ENCODE data around the gene TINAGL1.
A peak's percentile ranks its signal among the peaks of the same experiment; 100 is the strongest.
"Not testable (repeated sequence)": the region's sequence is repeated elsewhere in the genome, so short reads cannot be mapped to it uniquely, and the experiment has no call there.

Gene TINAGL1

DNA sequence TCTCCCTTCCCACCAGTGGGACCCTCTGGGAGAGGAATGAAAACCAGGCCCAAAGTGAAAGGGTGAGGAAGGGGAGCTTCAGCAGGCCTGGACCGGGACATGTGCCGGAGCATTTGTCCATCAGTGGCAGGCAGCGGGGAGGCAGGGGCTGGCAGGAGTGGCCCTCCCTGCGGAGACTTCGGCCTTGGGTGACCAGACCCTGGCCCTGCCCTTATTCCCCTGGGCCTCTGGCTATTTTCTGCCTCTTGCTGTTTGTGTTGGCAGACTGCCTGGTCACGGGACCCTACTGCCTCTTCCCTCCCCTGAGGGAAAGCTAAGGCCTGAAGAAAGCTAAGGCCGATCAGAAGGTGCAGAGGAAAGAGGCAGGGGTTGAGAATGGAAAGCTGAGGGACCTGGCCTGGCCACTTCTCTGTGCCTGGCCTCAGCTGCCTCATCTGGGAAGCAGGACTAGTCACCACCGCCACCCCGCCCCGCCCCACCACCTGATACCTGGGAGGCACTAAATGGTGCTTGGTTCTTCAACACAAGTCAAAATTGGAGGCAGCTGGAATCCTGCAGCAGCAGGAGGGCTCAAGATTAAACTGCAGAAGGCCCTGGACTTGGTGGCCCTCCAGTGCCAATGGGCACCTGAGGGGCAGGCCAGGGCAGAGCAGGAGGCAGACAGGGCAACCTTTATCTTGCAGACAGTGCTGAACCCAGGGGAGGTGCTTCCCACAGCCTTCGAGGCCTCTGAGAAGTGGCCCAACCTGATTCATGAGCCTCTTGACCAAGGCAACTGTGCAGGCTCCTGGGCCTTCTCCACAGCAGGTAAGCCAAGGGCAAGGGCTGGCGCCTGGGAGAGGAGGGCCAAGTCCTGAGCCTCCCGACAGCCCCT lies 7.9 kb downstream of the TINAGL1 start:
- no peak for DNase-seq

DNA sequence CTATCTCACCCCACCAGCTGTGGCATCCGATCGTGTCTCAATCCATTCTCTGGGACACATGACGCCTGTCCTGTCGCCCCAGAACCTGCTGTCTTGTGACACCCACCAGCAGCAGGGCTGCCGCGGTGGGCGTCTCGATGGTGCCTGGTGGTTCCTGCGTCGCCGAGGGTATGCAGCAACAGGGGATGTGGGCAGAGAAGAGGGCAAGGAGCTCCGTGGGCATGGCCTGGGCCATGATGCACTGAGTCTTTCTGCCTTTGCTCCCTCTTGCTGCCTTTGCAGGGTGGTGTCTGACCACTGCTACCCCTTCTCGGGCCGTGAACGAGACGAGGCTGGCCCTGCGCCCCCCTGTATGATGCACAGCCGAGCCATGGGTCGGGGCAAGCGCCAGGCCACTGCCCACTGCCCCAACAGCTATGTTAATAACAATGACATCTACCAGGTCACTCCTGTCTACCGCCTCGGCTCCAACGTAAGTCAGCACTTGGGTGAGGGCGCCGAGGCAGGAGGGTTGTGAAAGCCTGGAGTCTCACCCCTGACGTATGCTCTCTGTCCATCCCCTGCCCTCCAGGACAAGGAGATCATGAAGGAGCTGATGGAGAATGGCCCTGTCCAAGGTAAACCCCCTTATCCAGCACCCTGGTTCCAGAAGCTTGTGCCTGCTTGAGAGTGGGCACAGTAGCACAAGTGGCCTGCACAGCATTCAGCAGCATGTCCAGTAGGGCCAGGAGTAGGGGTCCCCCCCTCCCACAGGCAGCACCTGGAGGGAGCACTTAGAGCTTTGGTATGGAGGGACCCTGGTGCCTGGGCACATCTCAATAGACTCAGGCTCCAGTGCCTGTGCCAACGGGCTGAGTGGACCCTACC lies 8.8 kb downstream of the TINAGL1 start:
- DNase-seq: no peak

DNA sequence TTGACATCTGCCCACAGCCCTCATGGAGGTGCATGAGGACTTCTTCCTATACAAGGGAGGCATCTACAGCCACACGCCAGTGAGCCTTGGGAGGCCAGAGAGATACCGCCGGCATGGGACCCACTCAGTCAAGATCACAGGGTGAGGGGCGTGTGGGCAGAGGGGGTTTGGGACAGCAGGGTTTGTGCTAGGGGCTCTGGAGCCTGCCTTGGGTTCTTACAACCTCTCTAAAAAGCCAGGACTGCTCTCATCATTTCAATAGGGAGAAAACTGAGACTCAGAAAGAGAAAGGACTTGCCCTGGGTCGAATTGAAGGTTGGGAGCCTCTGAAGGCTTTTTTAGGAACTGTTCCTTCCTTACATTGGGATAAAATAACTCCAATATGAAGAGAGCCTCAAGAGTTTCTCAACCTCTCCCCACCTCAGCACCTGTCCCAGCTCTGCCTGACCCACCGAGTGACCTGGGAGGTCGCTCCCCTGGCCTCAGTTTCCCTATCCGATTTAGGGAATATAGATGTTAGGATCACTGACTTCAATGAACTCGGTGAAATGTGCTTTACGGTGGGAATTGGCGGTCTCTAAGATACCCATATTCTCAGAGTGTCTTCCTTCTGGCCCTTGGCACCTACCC lies 9.5 kb downstream of the TINAGL1 start:
- DNase-seq: no peak

DNA sequence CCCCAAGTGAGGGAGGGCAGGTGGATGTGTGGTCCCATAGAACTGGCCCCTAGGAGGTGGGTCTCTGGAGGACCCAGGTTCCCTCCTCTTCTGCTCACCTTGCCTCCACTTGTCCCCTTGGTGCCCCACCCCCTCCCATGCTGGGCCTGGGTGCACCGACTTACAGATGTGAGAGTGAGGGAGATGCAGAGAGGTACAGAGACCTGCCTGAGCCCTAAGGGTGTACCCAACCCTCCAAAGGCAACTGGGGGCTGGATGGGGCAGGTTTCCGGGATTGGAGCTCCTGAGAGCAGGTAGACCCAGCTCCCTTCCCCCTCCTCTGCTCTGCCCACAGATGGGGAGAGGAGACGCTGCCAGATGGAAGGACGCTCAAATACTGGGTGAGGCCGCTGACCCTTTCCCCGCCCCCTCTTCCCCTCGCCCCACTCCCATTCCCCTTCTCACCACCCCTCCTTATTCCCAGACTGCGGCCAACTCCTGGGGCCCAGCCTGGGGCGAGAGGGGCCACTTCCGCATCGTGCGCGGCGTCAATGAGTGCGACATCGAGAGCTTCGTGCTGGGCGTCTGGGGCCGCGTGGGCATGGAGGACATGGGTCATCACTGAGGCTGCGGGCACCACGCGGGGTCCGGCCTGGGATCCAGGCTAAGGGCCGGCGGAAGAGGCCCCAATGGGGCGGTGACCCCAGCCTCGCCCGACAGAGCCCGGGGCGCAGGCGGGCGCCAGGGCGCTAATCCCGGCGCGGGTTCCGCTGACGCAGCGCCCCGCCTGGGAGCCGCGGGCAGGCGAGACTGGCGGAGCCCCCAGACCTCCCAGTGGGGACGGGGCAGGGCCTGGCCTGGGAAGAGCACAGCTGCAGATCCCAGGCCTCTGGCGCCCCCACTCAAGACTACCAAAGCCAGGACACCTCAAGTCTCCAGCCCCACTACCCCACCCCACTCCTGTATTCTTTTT lies 10.3 kb downstream of the TINAGL1 start:
- DNase-seq: no peak

DNA sequence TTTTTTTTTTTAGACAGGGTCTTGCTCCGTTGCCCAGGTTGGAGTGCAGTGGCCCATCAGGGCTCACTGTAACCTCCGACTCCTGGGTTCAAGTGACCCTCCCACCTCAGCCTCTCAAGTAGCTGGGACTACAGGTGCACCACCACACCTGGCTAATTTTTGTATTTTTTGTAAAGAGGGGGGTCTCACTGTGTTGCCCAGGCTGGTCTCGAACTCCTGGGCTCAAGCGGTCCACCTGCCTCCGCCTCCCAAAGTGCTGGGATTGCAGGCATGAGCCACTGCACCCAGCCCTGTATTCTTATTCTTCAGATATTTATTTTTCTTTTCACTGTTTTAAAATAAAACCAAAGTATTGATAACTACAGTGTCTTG lies 11.0 kb downstream of the TINAGL1 start:
- not testable (repeated sequence) for DNase-seq

DNA sequence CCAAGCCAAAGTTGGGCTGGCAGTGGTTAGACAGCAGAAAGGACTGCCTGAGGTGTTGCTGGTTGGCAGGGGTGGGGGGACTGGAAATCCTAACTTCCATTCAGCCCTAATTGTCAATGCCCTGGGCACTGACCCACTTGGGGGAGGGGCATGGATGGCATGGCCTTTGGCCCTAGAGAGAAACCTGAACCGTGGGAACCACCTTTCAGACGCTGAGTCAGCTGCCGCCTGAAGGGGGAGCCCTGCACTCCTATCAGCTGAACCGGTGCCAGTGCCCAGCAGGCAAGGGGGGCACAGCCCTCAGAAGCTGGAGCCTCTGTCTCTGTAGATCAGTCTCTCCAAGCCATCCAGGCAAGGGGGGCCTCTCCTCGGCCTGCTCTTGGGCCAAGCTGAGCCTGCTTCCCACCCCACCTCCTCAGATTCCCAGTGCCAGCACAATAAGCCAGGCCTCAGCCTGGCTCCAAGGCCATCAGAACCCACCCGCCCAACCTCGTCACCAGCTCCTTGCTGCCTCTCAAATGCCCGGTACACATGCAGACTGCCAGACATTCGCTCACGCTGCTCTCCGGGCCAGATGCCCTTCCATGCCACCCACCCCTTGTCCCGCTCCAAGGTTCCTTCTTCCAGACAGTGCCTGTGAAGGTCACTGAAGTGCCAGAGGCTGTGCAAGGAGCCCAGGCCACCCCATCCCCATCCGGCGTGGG lies 11.6 kb downstream of the TINAGL1 start:
- peak; percentile 46 for DNase-seq

DNA sequence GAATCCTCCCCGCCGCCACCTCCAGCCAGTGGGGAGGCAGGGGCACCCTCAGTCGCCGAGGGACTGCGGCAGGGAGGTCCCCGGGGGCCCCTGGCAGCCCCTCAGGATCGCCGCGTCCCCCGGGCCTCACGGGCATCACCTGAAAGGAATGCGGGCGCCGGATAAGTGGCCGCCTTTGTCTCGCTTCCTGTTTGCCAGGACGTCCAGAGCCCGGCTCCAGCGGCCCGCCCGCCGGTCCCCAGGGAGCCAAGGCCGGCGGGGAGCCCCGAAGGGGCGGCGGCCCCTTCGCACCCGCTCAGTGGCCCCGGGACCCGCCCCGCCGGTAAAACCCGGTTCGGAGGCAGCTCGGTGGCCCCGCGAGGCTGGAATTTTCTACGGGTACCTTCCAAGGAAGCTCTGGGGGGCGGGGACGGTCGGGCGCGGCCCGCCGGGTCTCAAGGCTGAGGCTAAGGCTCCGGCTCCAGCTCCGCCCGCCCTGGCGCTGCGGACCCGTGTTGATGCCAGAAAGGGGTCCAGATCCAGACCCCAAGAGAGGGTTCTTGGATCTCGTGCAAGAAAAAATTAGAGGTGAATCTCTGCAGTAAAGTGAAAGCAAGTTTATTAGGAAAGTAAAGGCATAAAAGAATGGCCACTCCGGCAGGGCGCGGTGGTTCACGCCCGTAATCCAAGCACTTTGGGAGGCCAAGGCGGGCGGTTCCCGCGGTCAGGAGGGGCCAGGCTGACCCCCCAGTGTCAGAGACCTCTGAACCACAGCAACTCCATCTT lies 12.6 kb downstream of the TINAGL1 start:
- no peak for DNase-seq

DNA sequence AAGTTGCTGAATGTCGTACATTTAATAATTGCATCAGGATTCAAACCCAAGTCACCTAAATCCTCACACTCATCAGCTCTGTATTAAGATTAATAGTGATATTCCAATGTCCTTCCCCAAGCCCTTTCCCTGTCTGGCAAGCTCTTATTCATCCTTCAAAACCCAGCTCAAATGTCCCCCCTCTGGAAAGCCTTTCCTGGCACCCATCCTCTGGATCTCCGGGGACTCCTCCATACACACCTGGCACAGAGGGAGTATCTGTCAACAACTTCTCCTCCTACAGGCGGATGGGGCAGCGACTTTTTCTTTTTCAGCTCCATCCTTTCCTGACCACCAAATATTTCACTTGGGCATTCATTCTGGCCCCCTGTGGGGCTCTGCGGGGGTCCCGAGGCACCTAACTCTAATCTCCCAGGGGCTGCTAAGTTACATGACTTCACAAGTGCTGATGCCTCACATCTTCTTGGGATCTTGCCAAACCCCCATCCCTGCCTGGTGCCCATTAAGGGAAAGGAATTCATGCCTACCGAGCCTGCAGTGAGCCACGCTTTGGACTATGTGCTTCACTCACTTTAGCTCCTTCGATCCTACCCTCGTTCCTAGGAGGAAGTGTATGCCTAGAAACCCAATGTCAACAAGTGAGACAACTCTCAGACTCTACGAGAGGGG lies 15.2 kb downstream of the TINAGL1 start:
- DNase-seq: no peak

DNA sequence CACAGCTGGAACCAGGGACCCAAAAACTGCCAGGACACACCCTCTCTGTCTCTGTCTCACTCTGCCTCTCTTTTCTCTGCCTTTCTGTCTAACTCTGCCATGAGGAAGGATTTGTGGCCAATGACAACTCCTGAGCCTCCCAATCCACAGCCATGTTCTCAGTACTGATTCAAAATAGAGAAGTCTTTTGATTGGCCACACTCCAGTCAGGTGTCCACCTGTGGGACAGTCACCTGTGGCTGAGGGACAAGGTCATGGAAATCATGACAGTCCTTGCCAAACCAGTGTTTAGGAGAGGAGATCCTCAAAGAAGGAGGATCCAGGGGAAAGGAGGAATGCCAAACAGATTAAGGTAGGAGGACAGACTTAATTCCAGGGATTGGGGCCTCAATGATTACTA lies 15.8 kb downstream of the TINAGL1 start:
- no peak for DNase-seq

DNA sequence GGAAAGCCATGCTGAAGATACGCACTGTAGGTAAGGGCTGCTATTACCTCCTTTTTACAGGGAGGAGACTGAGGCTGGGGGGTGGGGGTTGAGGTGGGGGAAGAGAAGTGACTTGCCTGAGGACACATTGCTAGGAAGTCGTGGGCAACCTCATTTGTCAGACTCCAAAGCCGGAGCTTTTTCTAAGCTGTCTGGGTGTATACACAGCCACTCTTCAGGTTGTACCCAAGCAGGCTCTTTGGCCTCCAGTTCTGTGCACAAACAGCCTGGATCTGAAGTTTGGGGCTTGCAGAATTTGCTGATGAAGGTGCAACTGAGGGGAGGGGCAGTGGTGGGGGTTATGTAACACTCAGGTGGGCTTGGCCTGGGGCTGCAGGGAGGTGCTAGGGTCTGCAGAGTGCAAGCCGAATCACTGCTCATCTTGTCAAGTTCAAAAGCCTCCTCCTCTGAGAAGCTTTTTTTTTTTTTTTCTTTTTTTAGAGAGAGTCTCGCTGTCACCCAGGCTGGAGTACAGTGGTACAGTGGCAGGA lies 16.9 kb downstream of the TINAGL1 start:
- DNase-seq: no peak

DNA sequence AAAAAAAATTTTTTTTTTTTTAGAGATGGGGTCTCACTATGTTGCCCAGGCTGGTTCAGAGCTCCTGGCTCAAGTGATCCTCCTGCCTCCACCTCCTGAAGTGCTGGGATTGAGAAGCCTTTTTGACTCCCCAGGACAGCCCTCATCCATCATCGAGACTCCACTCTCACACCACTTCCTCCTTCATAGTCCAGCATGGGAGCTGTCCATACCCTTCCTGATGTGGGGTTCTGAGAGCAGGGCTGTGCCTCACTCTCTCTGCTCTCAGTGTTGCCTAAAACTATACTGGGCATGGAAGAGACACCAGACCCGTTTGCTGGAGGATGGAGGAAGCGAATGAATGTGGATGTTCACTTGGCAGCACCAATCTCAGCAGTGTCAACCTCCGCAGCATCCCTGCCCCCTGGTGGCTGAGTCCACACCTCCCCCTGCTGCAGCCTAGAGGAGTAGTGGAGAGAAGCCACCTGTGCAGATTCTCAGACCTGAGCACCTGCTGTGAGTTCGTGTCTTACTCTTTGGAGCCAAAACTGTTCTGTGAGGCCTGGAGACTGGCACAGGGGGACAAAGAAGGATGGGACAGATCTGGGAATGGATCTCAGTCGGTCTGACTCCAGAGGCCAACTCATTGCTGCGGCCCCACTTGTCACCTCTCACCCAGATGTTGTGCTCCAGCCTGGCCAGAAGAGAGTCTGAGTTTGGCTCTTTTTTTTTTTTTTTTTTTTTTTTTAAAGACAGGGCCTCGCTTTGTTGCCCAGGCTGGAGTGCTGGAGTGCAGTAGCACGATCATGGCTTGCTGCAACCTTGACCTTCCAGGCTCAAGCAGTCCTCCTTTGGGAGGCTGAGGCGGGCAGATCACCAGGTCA lies 17.7 kb downstream of the TINAGL1 start:
- DNase-seq: peak; percentile 71

DNA sequence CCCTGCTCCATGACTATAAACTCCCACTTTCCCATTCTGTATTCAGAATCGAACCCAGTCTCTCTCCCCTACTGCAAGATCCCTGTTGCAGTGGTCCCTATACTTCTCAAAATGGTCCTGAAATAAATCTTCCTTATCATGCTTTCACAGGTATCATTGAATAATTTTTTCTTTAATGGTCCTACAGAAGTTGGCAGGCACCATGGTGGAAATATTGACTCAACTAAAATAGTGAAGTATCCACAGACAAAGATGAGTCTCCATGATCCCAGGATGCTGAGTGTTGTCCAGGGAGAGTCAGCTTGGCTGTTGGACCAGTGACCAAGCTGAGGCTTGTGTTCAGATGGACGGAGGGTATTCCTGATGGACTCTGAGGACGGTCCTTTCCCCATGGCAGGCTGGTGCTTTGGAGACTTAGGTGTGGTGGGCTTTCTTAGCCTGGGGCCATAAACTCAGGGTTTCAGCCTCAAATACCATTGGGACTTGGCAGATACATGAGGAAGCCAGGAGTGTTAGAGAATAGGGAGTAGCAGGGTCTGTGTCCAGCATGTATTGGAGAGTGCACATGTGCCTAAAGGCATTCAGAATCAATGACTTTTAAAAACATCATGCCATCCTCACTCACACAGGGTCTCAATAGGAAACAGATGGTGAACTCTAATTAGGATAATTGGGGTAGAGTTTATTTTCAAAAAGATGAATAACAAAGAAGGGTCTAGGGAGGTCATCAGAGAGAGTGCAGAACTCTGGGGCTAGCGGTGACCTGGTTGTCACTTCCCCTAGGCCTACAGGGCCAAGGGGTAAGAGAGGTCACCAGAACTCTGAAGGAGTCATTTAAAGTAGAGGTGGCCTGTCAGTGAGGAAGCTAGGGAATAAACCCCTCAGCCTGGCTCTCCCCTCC lies 19.8 kb downstream of the TINAGL1 start:
- no peak for DNase-seq

DNA sequence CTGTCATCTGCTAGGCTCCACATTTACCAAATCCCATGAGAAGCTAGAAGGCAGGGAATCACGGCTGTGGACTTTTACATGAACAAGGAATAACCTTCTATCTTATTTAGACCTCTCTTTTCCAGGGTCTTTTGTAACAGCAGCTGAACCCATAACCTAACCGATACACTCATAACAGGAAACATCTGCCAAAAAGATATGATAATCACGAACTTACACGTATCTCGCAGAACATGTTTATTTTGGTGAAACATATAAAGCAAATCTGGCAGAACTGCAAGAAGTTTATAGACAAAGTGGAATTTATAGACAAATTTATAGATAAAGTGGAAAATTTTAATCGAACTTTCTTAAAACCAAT lies 20.4 kb downstream of the TINAGL1 start:
- DNase-seq: no peak

DNA sequence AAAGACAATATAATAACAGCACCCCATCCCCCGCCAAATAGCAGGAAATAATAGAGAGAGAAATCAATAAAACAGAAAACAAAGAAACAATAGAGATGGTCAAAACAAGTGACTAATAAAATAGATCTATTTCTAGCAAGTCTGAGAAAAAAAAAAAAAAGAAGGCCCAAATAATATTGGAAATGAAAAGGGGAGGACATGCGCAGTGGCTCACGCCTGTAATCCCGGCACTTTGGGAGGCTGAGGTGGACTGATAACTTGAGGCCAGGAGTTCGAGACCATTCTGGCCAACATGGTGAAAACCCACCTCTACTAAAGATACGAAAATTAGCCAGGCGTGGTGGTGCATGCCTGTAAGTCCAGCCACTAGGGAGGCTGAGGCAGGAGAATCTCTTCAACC lies 22.7 kb downstream of the TINAGL1 start:
- no peak for DNase-seq

DNA sequence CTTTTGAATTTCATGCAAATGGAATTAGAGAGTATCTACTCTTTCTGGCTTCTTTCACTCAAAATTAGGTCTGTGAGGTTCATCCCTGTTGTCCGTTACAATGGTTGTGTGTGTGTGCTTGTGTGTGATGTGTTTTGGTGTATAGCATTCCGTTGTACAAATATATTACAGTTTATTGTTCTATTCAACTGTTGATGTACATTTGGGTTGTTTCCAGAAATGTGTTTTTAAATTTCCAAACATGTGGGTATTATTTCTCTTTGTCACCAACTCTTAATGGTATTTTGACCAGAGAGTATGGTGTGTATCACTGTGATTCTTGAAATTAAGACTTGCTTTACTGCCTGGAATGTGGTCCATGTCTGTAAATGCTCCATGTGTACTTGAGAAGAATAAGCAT lies 24.3 kb downstream of the TINAGL1 start:
- DNase-seq: no peak

DNA sequence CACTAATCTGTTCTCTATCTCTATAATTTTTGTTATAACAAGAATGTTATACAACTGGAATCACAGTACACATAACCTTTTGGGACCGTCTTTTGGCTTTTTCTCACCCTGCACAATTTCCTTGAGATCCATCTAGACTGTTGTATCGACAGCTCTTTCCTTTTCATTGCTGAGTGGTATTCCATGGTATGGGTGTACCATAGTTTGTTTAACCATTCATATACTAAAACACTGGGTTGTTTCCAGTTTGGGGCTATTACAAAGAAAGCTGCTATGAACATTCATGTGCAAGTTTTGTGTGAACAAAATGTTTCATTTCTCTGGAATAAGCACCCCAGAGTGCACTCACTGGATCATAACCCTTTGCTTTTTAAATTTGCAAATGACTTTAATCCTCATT lies 25.8 kb downstream of the TINAGL1 start:
- no peak for DNase-seq

DNA sequence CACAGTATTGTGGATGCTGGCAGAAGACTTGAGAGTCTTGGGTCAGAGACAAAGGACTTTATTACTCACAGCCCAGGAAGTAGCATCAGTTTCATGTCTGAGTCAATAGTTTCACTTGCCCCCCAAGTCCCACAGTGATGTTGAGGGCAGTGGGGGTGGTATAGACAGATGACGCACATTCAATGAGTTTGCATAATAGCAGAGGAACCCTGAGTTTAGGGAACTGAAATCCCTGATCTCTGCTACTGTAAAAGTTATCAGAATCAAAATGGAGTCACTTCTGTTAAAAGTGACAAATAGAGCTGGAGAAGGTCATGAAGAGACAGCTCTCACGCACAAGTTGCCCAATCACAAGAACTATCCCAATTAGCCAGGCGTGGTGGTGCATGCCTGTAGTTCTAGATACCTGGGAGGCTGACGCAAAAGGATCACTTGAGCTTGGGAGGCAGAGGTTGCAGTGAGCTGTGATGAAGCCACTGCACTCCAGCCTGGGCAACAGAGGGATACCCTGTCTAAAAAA lies 29.7 kb downstream of the TINAGL1 start:
- DNase-seq: no peak

DNA sequence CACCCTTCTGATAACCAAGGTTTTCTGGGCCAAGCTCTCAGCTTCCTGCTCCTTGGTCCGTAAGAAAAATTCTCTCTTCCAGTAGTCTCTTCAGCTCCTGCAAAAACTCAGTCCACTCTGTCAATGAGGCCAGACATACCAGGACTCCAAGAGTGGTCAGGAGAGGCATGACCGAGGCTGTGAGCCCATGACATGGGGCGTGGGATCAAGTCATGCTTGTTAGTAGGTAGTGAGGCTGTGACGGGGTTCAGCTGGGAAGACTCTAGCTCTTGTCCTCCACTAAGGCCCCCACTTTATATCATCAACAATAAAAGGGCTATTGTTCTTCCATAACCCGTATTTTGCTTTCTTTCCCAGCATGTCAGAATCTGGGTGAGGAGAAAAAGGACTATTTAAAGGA lies 31.0 kb downstream of the TINAGL1 start:
- DNase-seq: no peak
